Measurements from ENCODE around the gene FRK.

DNA sequence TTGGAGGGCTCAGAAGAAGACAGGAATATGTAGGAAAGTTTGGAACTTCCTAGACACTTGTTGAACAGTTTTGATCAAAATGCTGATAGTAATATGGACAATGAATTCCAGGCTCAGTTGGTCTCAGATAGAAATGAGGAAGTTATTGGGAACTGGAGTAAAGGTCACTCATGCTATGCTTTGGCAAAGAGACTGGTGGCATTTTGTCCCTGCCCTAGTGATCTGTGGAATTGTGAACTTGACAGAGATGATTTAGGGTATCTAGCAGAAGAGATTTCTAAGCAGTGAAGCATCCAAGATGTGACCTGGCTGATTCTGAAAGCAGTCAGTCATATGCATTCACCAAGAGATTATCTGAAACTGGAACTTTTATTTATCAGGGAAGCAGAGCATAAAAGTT is 45.1 kb downstream of the FRK start:
- TF ChIP-seq, protein P1, sequence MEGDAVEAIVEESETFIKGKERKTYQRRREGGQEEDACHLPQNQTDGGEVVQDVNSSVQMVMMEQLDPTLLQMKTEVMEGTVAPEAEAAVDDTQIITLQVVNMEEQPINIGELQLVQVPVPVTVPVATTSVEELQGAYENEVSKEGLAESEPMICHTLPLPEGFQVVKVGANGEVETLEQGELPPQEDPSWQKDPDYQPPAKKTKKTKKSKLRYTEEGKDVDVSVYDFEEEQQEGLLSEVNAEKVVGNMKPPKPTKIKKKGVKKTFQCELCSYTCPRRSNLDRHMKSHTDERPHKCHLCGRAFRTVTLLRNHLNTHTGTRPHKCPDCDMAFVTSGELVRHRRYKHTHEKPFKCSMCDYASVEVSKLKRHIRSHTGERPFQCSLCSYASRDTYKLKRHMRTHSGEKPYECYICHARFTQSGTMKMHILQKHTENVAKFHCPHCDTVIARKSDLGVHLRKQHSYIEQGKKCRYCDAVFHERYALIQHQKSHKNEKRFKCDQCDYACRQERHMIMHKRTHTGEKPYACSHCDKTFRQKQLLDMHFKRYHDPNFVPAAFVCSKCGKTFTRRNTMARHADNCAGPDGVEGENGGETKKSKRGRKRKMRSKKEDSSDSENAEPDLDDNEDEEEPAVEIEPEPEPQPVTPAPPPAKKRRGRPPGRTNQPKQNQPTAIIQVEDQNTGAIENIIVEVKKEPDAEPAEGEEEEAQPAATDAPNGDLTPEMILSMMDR (IDR thresholded peaks at IDR 0.05) = no peak
- TF ChIP-seq EP300 (IDR thresholded peaks at IDR 0.05) (no peak), POLR2A (IDR thresholded peaks at IDR 0.05) (no peak)
